ENCODE measurements around the gene RTKN. TPM values are rescaled to one million over a fixed set of nuclear protein-coding genes. Genes with fewer than 3 reads are reported as not detected.

RTKN gene
- total RNA-seq, 1 donor from 2014 or later: 19.1 TPM

DNA sequence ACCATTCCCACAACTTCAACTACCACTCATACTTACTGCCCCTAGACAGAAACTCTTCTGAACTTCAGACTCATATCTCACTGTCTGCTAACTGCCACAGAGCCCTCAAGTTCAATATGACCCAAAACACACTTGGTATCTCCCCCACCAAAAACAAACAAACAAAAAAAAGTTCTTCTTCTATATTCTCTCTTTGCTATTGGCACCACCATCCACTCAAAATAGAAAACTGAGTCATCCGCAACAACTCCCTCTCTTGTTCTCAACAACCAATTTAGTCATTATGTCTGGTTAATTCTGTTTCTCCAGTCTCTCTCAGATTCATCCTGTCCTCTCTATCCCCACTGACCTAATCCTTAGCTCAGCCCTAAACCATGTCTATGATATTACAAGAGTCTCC is 54.4 kb downstream of the RTKN start:
- Mint-ChIP-seq H3K36me3 (ENCODE audit: unreplicated experiment) (peaks cover 1% of the 10 kb centered on the region), H3K27me3 (ENCODE audit: unreplicated experiment) (no peaks in the 10 kb centered on the region), H3K9me3 (ENCODE audit: unreplicated experiment) (no peaks in the 10 kb centered on the region), H3K4me3 (ENCODE audit: unreplicated experiment) (no peak overlapping the region), H3K4me1 (ENCODE audit: unreplicated experiment) (peaks cover 2% of the 10 kb centered on the region), H3K27ac (ENCODE audit: unreplicated experiment) (no peak overlapping the region)
- TF ChIP-seq, protein P1, sequence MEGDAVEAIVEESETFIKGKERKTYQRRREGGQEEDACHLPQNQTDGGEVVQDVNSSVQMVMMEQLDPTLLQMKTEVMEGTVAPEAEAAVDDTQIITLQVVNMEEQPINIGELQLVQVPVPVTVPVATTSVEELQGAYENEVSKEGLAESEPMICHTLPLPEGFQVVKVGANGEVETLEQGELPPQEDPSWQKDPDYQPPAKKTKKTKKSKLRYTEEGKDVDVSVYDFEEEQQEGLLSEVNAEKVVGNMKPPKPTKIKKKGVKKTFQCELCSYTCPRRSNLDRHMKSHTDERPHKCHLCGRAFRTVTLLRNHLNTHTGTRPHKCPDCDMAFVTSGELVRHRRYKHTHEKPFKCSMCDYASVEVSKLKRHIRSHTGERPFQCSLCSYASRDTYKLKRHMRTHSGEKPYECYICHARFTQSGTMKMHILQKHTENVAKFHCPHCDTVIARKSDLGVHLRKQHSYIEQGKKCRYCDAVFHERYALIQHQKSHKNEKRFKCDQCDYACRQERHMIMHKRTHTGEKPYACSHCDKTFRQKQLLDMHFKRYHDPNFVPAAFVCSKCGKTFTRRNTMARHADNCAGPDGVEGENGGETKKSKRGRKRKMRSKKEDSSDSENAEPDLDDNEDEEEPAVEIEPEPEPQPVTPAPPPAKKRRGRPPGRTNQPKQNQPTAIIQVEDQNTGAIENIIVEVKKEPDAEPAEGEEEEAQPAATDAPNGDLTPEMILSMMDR (IDR thresholded peaks at IDR 0.05): no peak
- DNase-seq (ENCODE audit: extremely low spot score, unreplicated experiment): no peak

DNA sequence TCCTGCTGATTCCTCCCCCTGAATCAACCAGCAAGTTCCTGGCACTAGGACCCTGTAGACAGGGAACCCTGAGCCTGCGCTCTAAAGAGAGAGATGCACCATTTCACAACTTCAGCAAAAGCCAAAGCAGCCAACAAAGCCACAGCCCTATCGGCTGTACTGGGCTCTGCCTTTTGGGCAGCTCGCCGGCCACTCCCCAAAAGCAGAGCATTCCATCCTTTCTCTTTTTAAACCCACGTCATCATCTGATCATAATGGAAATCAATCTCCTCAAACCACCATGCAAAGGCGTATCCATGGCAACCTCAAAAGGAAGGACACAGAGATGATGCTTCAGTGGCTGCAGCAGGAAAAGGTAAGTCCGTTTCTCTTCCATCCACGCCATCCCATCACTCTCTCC is 56.3 kb downstream of the RTKN start:
- no peak for DNase-seq (ENCODE audit: extremely low spot score, unreplicated experiment)
- TF ChIP-seq, protein P1 (IDR thresholded peaks at IDR 0.05): no peak
- H3K4me3 Mint-ChIP-seq (ENCODE audit: unreplicated experiment): no peak overlapping the region
- H3K27me3 Mint-ChIP-seq (ENCODE audit: unreplicated experiment): no peaks in the 10 kb centered on the region
- peaks cover 7% of the 10 kb centered on the region for H3K36me3 Mint-ChIP-seq (ENCODE audit: unreplicated experiment)
- no peak overlapping the region for H3K27ac Mint-ChIP-seq (ENCODE audit: unreplicated experiment)
- H3K4me1 Mint-ChIP-seq (ENCODE audit: unreplicated experiment): peaks cover 12% of the 10 kb centered on the region
- no peaks in the 10 kb centered on the region for H3K9me3 Mint-ChIP-seq (ENCODE audit: unreplicated experiment)

DNA sequence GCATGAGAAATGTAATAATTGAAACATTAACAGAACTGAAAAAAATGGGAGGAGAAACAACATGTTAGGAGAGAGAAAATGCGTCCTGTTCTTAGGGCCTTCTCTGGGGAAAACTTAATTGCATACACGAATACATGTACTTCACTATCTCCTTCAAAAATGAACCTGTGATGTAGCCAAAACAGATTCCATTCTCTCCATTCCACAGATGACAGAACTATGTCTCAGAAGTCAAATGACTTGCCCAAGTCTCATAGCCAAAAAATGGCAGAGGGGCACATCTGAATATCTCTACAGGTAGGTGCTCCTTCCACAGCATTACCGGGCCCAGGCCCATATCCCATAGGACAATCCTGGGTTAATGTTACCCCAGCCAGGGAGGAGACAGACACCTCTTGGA is 57.7 kb downstream of the RTKN start:
- no peak overlapping the region for H3K4me3 Mint-ChIP-seq (ENCODE audit: unreplicated experiment)
- H3K27ac Mint-ChIP-seq (ENCODE audit: unreplicated experiment): no peak overlapping the region
- DNase-seq (ENCODE audit: extremely low spot score, unreplicated experiment): no peak
- TF ChIP-seq, protein P1 (IDR thresholded peaks at IDR 0.05): no peak
- no peaks in the 10 kb centered on the region for H3K9me3 Mint-ChIP-seq (ENCODE audit: unreplicated experiment)
- peaks cover 23% of the 10 kb centered on the region for H3K4me1 Mint-ChIP-seq (ENCODE audit: unreplicated experiment)
- H3K27me3 Mint-ChIP-seq (ENCODE audit: unreplicated experiment): no peaks in the 10 kb centered on the region
- H3K36me3 Mint-ChIP-seq (ENCODE audit: unreplicated experiment): peaks cover 7% of the 10 kb centered on the region

DNA sequence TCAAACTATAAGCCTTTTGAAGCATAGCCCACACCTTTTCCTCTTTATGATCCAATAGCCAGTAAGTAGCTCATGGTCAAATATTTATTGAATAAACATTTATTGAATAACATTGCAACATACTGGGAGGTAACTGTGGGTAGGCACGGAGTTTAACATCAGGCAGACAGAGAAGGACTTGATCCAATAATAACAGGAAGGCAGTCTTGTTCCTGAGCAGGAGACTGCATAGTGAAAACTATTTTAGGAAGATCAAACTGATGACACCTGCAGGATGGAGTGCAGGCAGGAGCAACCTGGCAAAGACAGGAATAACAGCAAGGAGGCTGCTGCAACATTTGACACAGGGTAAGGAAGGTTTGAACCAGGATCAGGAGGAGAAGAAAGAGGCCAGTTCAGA is 58.5 kb downstream of the RTKN start:
- TF ChIP-seq, protein P1 (IDR thresholded peaks at IDR 0.05): no peak
- Mint-ChIP-seq H3K27ac (ENCODE audit: unreplicated experiment) (no peak overlapping the region), H3K36me3 (ENCODE audit: unreplicated experiment) (peaks cover 7% of the 10 kb centered on the region), H3K27me3 (ENCODE audit: unreplicated experiment) (no peaks in the 10 kb centered on the region), H3K9me3 (ENCODE audit: unreplicated experiment) (no peaks in the 10 kb centered on the region), H3K4me3 (ENCODE audit: unreplicated experiment) (no peak overlapping the region), H3K4me1 (ENCODE audit: unreplicated experiment) (peaks cover 23% of the 10 kb centered on the region)
- DNase-seq (ENCODE audit: extremely low spot score, unreplicated experiment): no peak

DNA sequence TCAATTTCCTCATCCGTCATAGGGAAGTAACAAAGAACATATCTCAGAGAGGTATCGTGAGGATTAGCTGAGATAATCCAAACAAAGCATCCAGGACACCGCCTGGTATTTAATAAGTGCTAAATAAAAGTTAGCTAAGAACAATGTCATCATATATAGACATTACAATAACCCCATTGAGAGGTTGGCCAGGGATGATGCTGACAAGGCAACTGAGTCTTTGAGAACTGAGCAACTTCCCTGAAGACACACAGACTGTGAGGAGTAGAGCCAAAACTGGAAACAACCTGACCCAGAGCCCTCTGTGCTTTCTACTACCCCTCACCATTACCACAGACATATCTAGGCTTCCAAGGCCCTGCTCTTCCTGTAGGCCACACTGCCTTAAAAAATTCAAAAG is 60.0 kb downstream of the RTKN start:
- Mint-ChIP-seq H3K9me3 (ENCODE audit: unreplicated experiment) (no peaks in the 10 kb centered on the region), H3K4me1 (ENCODE audit: unreplicated experiment) (peaks cover 23% of the 10 kb centered on the region), H3K27me3 (ENCODE audit: unreplicated experiment) (no peaks in the 10 kb centered on the region), H3K4me3 (ENCODE audit: unreplicated experiment) (no peak overlapping the region), H3K36me3 (ENCODE audit: unreplicated experiment) (peaks cover 14% of the 10 kb centered on the region), H3K27ac (ENCODE audit: unreplicated experiment) (peak overlapping the region; percentile 9)
- TF ChIP-seq, protein P1 (IDR thresholded peaks at IDR 0.05): no peak
- no peak for DNase-seq (ENCODE audit: extremely low spot score, unreplicated experiment)
